ENCODE measurements around the gene ANAPC4. TPM values are rescaled to one million over a fixed set of nuclear protein-coding genes. Genes with fewer than 3 reads are reported as not detected.

ANAPC4 gene
- total and polyA plus RNA-seq, 7 donors: 9.0 to 20.1 (median 13.5) TPM

DNA sequence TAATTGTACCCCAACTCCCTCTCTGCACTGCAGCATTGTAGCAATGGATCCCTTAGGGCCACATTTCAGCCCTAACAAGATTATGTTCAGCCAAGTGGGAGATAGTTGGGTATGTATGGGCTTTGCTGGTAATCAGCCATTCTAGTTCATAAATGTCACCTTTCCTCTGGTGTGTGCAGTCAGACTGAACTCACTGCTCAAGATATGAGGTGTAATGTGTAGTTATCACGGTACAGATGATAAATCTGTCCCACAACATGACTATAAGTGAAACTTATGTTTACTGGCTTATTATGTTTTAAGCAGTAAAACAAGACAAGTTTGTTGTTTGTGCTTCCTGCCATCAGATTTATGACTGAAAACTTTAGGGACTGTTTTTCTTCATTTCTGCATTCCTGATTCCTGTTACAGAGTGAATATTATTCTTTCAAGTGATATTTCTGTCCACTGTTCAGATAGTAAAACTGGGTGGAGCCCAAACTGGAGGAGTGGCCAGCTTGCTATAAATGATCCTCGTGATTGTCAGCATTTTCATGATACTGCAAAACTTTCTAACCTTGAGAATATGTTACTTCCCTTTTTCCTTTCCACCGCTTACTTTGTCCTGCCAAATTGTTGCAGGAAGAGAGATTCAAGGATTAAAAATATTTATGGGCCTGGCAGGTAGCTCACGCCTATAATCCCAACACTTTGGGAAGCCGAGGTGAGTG, 44.9 kb downstream of the ANAPC4 start:
- Histone ChIP-seq H3K4me3 (no peak overlapping the region), H3K4me1 (peaks cover 21% of the 10 kb centered on the region), H3K27ac (no peak overlapping the region), H3K36me3 (ENCODE audit: insufficient read depth in 1 of 2, low read depth in 1 of 2) (peaks cover 7 to 47% of the 10 kb centered on the region in 2 donors), H3K9me3 (no peaks in the 10 kb centered on the region), H3K27me3 (ENCODE audit: insufficient read depth in 3 of 3, low read length in 2 of 3) (no peaks in the 10 kb centered on the region)
- no peak for ATAC-seq
- WGBS, 3 donors: 86 to 90% (median 86%) methylated on average over 5 of the region's 5 CpGs
- intact Hi-C loops (cut with DNase I): loop anchor here in 1 of 2 donors (5.0 kb wide), 1 partner anchor 35 kb away; no protein-coding TSS in a partner anchor
- no peak for DNase-seq
- TF ChIP-seq, protein P1, sequence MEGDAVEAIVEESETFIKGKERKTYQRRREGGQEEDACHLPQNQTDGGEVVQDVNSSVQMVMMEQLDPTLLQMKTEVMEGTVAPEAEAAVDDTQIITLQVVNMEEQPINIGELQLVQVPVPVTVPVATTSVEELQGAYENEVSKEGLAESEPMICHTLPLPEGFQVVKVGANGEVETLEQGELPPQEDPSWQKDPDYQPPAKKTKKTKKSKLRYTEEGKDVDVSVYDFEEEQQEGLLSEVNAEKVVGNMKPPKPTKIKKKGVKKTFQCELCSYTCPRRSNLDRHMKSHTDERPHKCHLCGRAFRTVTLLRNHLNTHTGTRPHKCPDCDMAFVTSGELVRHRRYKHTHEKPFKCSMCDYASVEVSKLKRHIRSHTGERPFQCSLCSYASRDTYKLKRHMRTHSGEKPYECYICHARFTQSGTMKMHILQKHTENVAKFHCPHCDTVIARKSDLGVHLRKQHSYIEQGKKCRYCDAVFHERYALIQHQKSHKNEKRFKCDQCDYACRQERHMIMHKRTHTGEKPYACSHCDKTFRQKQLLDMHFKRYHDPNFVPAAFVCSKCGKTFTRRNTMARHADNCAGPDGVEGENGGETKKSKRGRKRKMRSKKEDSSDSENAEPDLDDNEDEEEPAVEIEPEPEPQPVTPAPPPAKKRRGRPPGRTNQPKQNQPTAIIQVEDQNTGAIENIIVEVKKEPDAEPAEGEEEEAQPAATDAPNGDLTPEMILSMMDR (IDR thresholded peaks at IDR 0.05): no peak

DNA sequence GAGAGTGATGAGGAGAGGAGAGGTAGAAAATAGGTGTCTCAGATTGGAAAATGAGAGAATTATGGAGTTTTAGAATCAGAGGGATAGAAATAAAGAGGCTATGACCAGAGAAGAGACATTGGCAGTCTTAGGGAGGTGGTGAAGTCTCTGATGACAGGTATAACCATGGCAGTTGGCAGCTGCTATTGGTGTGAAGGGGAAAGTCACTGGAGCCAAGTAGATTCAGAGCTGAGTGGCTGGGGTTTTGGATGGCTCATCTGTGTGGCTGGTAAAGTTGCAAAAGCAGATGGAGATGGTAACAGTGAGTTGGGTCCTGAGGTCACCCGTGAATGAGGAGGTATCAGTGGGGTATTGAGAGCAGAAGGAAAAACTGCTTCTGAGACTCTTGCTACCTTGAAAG, 46.5 kb downstream of the ANAPC4 start:
- DNase-seq (no peak), ATAC-seq (peak; percentile 60 to 87 (median 78))
- H3K36me3 ChIP-seq (ENCODE audit: insufficient read depth in 1 of 2, low read depth in 1 of 2): peaks cover 2 to 32% of the 10 kb centered on the region in 2 donors
- TF ChIP-seq, protein P1 (IDR thresholded peaks at IDR 0.05): no peak
- no peaks in the 10 kb centered on the region for H3K27me3 ChIP-seq (ENCODE audit: insufficient read depth in 3 of 3, low read length in 2 of 3)
- peaks cover 21% of the 10 kb centered on the region for H3K4me1 ChIP-seq
- H3K4me3 ChIP-seq: no peak overlapping the region
- no peaks in the 10 kb centered on the region for H3K9me3 ChIP-seq
- intact Hi-C loops (cut with DNase I): loop anchor here in 1 of 2 donors (5.0 kb wide), 1 partner anchor 36 kb away; no protein-coding TSS in a partner anchor
- 47 to 60% (median 48%) methylated on average over 1 of the region's 1 CpG for WGBS, 3 donors
- no peak overlapping the region for H3K27ac ChIP-seq

DNA sequence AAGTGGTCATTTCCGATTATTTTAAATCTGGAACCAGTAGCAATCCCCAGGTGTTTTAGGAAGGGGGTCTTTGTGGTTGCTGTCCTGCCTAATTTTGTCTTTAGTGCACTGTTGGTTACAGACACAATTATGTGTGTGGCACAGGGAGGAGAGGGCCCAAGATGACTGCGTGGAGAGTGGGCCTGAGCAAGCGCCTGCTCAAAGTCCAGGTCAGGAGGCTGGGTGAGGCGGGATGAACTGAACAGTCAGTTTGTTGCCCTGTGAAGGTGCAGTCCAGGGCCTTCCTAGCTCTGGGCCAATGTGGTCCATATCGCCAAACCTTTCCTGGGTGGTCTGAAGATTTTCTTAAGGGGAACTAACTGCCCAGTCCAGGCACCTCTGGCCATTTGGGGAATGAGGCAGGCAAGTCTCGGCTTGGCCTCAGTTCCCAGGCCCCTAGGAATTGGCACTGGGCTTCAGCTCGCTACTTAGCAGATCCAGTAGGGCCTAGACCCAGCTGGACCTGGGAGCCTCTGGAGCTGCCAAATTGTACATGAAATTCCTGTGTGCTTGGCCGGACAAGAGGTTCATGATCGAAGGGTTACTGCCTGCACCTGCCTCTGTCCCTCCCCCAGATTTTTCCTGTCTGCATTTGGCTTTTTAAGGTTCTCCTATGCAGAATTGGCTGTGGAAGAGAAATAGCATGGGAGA, 47.6 kb downstream of the ANAPC4 start:
- Histone ChIP-seq H3K4me1 (peaks cover 21% of the 10 kb centered on the region), H3K4me3 (no peak overlapping the region), H3K36me3 (ENCODE audit: insufficient read depth in 1 of 2, low read depth in 1 of 2) (peaks cover 0 to 20% of the 10 kb centered on the region in 2 donors), H3K27me3 (ENCODE audit: insufficient read depth in 3 of 3, low read length in 2 of 3) (no peaks in the 10 kb centered on the region), H3K9me3 (no peaks in the 10 kb centered on the region), H3K27ac (no peak overlapping the region)
- TF ChIP-seq, protein P1 (IDR thresholded peaks at IDR 0.05): no peak
- ATAC-seq: peak; percentile 48 to 76 (median 64)
- DNase-seq: peak in 1 of 2 donors; percentile 53
- intact Hi-C loops (cut with DNase I): loop anchor here in 1 of 2 donors (5.0 kb wide), 1 partner anchor 37 kb away; no protein-coding TSS in a partner anchor
- WGBS, 3 donors: 37 to 56% (median 43%) methylated on average over 9 of the region's 9 CpGs

DNA sequence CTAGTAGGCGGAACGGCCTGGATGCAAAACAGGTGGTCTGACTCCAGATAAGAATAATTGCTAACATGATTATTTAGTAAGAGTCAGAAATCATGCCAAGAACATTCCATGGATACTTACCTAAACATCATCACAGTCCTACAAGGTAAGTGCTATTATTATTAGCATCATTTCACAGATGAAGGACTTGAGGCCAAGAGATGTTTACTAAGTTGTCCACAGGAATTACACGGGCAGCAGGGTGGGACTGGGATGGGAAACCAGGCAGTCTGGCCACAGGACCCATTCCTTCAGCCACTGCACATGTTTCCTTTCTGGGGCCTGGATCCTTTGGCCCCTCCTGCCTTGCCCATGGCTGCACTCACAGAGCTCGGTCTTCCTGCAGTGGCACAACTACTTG, 48.3 kb downstream of the ANAPC4 start:
- TF ChIP-seq, protein P1 (IDR thresholded peaks at IDR 0.05): no peak
- intact Hi-C loops (cut with DNase I): no loop called here
- Histone ChIP-seq H3K4me1 (peaks cover 21% of the 10 kb centered on the region), H3K27ac (no peak overlapping the region), H3K4me3 (no peak overlapping the region), H3K36me3 (ENCODE audit: insufficient read depth in 1 of 2, low read depth in 1 of 2) (peaks cover 0 to 16% of the 10 kb centered on the region in 2 donors), H3K9me3 (no peaks in the 10 kb centered on the region), H3K27me3 (ENCODE audit: insufficient read depth in 3 of 3, low read length in 2 of 3) (no peaks in the 10 kb centered on the region)
- DNase-seq (no peak), ATAC-seq (peak; percentile 37 to 69 (median 58))
- 29 to 34% (median 30%) methylated on average over 4 of the region's 4 CpGs for WGBS, 3 donors
